ENCODE data around the gene ATRNL1.

DNA sequence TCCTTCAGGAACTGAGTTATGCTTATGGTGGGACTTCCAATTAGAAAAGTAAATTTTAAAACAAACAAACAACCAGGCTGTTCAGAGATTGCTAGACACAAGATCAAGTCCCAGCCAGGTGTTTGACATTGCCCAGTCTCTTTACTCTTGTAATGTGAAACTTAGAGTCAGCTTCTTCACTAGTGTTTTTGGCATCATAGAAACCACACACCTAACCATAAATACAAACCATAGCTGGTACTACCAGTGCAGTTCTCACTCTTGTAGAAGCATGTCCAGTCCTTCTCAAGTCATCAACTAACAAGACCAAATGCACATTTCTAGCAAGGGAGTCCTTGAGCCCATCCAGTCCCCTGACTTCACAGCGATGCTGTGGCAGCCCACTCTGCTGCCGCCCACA, 839.9 kb downstream of the ATRNL1 start:
- TF ChIP-seq, protein P1, sequence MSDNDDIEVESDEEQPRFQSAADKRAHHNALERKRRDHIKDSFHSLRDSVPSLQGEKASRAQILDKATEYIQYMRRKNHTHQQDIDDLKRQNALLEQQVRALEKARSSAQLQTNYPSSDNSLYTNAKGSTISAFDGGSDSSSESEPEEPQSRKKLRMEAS (CRISPR knock-in tag; IDR thresholded peaks at IDR 0.05) = no peak
- TF ChIP-seq, protein P2, sequence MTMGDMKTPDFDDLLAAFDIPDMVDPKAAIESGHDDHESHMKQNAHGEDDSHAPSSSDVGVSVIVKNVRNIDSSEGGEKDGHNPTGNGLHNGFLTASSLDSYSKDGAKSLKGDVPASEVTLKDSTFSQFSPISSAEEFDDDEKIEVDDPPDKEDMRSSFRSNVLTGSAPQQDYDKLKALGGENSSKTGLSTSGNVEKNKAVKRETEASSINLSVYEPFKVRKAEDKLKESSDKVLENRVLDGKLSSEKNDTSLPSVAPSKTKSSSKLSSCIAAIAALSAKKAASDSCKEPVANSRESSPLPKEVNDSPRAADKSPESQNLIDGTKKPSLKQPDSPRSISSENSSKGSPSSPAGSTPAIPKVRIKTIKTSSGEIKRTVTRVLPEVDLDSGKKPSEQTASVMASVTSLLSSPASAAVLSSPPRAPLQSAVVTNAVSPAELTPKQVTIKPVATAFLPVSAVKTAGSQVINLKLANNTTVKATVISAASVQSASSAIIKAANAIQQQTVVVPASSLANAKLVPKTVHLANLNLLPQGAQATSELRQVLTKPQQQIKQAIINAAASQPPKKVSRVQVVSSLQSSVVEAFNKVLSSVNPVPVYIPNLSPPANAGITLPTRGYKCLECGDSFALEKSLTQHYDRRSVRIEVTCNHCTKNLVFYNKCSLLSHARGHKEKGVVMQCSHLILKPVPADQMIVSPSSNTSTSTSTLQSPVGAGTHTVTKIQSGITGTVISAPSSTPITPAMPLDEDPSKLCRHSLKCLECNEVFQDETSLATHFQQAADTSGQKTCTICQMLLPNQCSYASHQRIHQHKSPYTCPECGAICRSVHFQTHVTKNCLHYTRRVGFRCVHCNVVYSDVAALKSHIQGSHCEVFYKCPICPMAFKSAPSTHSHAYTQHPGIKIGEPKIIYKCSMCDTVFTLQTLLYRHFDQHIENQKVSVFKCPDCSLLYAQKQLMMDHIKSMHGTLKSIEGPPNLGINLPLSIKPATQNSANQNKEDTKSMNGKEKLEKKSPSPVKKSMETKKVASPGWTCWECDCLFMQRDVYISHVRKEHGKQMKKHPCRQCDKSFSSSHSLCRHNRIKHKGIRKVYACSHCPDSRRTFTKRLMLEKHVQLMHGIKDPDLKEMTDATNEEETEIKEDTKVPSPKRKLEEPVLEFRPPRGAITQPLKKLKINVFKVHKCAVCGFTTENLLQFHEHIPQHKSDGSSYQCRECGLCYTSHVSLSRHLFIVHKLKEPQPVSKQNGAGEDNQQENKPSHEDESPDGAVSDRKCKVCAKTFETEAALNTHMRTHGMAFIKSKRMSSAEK (CRISPR knock-in tag; IDR thresholded peaks at IDR 0.05; ENCODE audit: borderline replicate concordance) = no peak
- TF ChIP-seq, protein P3, sequence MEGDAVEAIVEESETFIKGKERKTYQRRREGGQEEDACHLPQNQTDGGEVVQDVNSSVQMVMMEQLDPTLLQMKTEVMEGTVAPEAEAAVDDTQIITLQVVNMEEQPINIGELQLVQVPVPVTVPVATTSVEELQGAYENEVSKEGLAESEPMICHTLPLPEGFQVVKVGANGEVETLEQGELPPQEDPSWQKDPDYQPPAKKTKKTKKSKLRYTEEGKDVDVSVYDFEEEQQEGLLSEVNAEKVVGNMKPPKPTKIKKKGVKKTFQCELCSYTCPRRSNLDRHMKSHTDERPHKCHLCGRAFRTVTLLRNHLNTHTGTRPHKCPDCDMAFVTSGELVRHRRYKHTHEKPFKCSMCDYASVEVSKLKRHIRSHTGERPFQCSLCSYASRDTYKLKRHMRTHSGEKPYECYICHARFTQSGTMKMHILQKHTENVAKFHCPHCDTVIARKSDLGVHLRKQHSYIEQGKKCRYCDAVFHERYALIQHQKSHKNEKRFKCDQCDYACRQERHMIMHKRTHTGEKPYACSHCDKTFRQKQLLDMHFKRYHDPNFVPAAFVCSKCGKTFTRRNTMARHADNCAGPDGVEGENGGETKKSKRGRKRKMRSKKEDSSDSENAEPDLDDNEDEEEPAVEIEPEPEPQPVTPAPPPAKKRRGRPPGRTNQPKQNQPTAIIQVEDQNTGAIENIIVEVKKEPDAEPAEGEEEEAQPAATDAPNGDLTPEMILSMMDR (IDR thresholded peaks at IDR 0.05) = no peak
- TF ChIP-seq, protein P4, sequence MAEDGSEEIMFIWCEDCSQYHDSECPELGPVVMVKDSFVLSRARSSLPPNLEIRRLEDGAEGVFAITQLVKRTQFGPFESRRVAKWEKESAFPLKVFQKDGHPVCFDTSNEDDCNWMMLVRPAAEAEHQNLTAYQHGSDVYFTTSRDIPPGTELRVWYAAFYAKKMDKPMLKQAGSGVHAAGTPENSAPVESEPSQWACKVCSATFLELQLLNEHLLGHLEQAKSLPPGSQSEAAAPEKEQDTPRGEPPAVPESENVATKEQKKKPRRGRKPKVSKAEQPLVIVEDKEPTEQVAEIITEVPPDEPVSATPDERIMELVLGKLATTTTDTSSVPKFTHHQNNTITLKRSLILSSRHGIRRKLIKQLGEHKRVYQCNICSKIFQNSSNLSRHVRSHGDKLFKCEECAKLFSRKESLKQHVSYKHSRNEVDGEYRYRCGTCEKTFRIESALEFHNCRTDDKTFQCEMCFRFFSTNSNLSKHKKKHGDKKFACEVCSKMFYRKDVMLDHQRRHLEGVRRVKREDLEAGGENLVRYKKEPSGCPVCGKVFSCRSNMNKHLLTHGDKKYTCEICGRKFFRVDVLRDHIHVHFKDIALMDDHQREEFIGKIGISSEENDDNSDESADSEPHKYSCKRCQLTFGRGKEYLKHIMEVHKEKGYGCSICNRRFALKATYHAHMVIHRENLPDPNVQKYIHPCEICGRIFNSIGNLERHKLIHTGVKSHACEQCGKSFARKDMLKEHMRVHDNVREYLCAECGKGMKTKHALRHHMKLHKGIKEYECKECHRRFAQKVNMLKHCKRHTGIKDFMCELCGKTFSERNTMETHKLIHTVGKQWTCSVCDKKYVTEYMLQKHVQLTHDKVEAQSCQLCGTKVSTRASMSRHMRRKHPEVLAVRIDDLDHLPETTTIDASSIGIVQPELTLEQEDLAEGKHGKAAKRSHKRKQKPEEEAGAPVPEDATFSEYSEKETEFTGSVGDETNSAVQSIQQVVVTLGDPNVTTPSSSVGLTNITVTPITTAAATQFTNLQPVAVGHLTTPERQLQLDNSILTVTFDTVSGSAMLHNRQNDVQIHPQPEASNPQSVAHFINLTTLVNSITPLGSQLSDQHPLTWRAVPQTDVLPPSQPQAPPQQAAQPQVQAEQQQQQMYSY (CRISPR knock-in tag; IDR thresholded peaks at IDR 0.05) = no peak
- TF ChIP-seq, protein P5, sequence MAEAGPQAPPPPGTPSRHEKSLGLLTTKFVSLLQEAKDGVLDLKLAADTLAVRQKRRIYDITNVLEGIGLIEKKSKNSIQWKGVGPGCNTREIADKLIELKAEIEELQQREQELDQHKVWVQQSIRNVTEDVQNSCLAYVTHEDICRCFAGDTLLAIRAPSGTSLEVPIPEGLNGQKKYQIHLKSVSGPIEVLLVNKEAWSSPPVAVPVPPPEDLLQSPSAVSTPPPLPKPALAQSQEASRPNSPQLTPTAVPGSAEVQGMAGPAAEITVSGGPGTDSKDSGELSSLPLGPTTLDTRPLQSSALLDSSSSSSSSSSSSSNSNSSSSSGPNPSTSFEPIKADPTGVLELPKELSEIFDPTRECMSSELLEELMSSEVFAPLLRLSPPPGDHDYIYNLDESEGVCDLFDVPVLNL (CRISPR knock-in tag; IDR thresholded peaks at IDR 0.05; ENCODE audit: borderline replicate concordance, low read depth) = no peak
- TF ChIP-seq CREM (CRISPR knock-in tag; IDR thresholded peaks at IDR 0.05) (no peak), CREB1 (CRISPR knock-in tag; IDR thresholded peaks at IDR 0.05) (no peak), JUN (CRISPR knock-in tag; IDR thresholded peaks at IDR 0.05) (no peak), SP1 (CRISPR knock-in tag; conservative IDR thresholded peaks at IDR 0.05) (no peak), RELA (CRISPR knock-in tag; IDR thresholded peaks at IDR 0.05; ENCODE audit: borderline replicate concordance) (no peak), ESRRA (CRISPR knock-in tag; IDR thresholded peaks at IDR 0.05; ENCODE audit: borderline replicate concordance) (no peak)
- TF ChIP-seq, protein P6, sequence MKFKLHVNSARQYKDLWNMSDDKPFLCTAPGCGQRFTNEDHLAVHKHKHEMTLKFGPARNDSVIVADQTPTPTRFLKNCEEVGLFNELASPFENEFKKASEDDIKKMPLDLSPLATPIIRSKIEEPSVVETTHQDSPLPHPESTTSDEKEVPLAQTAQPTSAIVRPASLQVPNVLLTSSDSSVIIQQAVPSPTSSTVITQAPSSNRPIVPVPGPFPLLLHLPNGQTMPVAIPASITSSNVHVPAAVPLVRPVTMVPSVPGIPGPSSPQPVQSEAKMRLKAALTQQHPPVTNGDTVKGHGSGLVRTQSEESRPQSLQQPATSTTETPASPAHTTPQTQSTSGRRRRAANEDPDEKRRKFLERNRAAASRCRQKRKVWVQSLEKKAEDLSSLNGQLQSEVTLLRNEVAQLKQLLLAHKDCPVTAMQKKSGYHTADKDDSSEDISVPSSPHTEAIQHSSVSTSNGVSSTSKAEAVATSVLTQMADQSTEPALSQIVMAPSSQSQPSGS (CRISPR knock-in tag; IDR thresholded peaks at IDR 0.05; ENCODE audit: borderline replicate concordance, low read depth) = no peak
- TF ChIP-seq, protein P7, sequence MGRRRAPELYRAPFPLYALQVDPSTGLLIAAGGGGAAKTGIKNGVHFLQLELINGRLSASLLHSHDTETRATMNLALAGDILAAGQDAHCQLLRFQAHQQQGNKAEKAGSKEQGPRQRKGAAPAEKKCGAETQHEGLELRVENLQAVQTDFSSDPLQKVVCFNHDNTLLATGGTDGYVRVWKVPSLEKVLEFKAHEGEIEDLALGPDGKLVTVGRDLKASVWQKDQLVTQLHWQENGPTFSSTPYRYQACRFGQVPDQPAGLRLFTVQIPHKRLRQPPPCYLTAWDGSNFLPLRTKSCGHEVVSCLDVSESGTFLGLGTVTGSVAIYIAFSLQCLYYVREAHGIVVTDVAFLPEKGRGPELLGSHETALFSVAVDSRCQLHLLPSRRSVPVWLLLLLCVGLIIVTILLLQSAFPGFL (CRISPR knock-in tag; IDR thresholded peaks at IDR 0.05; ENCODE audit: borderline replicate concordance) = no peak
